Neural progenitor cell (in vitro differentiated cells): ENCODE results near the gene PKD2L2. TPM values are rescaled to one million over a fixed set of nuclear protein-coding genes. Genes with fewer than 3 reads are reported as not detected.

Experiments used
- DNase-seq: peaks from one replicate; pipeline ENCODE4 v3.0.0-alpha.2; 2016; ENCODE audit warnings: low spot score
- H2AFZ ChIP-seq: fragments of 200-600 bp; sonication (generic); replicated peaks from 2 replicates; pipeline ENCODE4 v1.6.1; 2016; ENCODE audit warnings: antibody characterized with exemption
- H3F3A ChIP-seq: fragments of 200-600 bp; sonication (generic); 2 replicates; pipeline ENCODE4 v1.6.1; 2016; ENCODE audit warnings: antibody characterized with exemption, low read depth
- H3K27ac ChIP-seq: fragments of 200-600 bp; sonication (generic); 2 replicates; pipeline ENCODE4 v1.5.1; 2016; ENCODE audit warnings: mild to moderate bottlenecking
- H3K27me3 ChIP-seq: fragments of 200-600 bp; sonication (generic); 2 replicates; pipeline ENCODE4 v1.6.1; 2016; ENCODE audit warnings: mild to moderate bottlenecking, moderate library complexity
- H3K36me3 ChIP-seq: fragments of 200-600 bp; sonication (generic); 2 replicates; pipeline ENCODE4 v1.5.1; 2016
- H3K4me1 ChIP-seq: fragments of 200-600 bp; sonication (generic); 2 replicates; pipeline ENCODE4 v1.6.1; 2016; ENCODE audit warnings: mixed run types
- H3K4me2 ChIP-seq: fragments of 200-600 bp; sonication (generic); 2 replicates; pipeline ENCODE4 v1.6.1; 2016
- H3K4me3 ChIP-seq: fragments of 200-600 bp; sonication (generic); 2 replicates; pipeline ENCODE4 v1.5.1; 2016
- H3K79me2 ChIP-seq: fragments of 200-600 bp; sonication (generic); 2 replicates; pipeline ENCODE4 v1.6.1; 2016; ENCODE audit warnings: low read depth
- H3K9ac ChIP-seq: fragments of 200-600 bp; sonication (generic); 2 replicates; pipeline ENCODE4 v1.6.1; 2016
- H3K9me3 ChIP-seq: fragments of 200-600 bp; sonication (generic); 2 replicates; pipeline ENCODE4 v1.5.1; 2016; ENCODE audit warnings: low read depth
- H4K20me1 ChIP-seq: fragments of 200-600 bp; sonication (generic); 2 replicates; pipeline ENCODE4 v1.6.1; 2016; ENCODE audit warnings: low read depth
- H3K27ac Mint-ChIP-seq: 3 replicates; pipeline ENCODE4 v1.8.0; 2021; ENCODE audit warnings: mixed read lengths
- H3K27me3 Mint-ChIP-seq: 2 replicates; pipeline ENCODE4 v1.8.0; 2022; ENCODE audit warnings: low read depth, mild to moderate bottlenecking, inconsistent platforms, moderate library complexity, mixed read lengths; ENCODE audit not compliant: insufficient read depth
- H3K36me3 Mint-ChIP-seq: 3 replicates; pipeline ENCODE4 v1.8.0; 2021; ENCODE audit warnings: mixed read lengths
- H3K4me1 Mint-ChIP-seq: 3 replicates; pipeline ENCODE4 v1.8.0; 2021; ENCODE audit warnings: mixed read lengths
- H3K4me3 Mint-ChIP-seq: 3 replicates; pipeline ENCODE4 v1.8.0; 2021; ENCODE audit warnings: mild to moderate bottlenecking, moderate library complexity, mixed read lengths
- H3K9me3 Mint-ChIP-seq: 3 replicates; pipeline ENCODE4 v1.8.0; 2020; ENCODE audit warnings: mixed read lengths
- CTCF ChIP-seq: fragments of 200-600 bp; sonication (generic); IDR thresholded peaks from 2 replicates; pipeline ENCODE4 v1.5.1; 2017; ENCODE audit warnings: antibody characterized with exemption, mild to moderate bottlenecking
- EZH2 ChIP-seq: fragments of 200-600 bp; sonication (generic); IDR thresholded peaks from 2 replicates; pipeline ENCODE4 v1.6.1; 2017; ENCODE audit warnings: antibody characterized with exemption, mild to moderate bottlenecking, moderate library complexity
- EZH2phosphoT487 ChIP-seq: fragments of 200-600 bp; sonication (generic); IDR thresholded peaks from 2 replicates; pipeline ENCODE4 v1.6.1; 2017; ENCODE audit warnings: antibody characterized with exemption
- total RNA-seq: library from RNA; depleted of rRNA; stranded (reverse); fragments of >200 nt; gene quantifications from 2 replicates; pipeline ENCODE4 v1.2.3, GENCODE V29; 2015; ENCODE audit warnings: low replicate concordance

The PKD2L2 gene
- total RNA-seq, 1 donor from 2014 or later: not detected

GRCh38 chr5:137975208-137975607 is 86.0 kb downstream of the PKD2L2 start:
- Mint-ChIP-seq H3K27ac (no peak overlapping the region), H3K4me1 (no peaks in the 10 kb centered on the region), H3K4me3 (no peak overlapping the region), H3K36me3 (peaks cover 43% of the 10 kb centered on the region), H3K27me3 (no peaks in the 10 kb centered on the region), H3K9me3 (peaks cover 8% of the 10 kb centered on the region)
- TF ChIP-seq EZH2phosphoT487: no peak
- TF ChIP-seq EZH2: no peak
- TF ChIP-seq CTCF: no peak
- Histone ChIP-seq H3K4me1 (no peaks in the 10 kb centered on the region), H3K4me2 (no peak overlapping the region), H3K36me3 (peaks cover 16% of the 10 kb centered on the region), H3K79me2 (no peaks in the 10 kb centered on the region), H2AFZ (no peak overlapping the region), H3K27me3 (no peaks in the 10 kb centered on the region), H3K27ac (no peak overlapping the region), H3K9me3 (no peaks in the 10 kb centered on the region), H3F3A (no peaks in the 10 kb centered on the region), H4K20me1 (no peaks in the 10 kb centered on the region), H3K9ac (no peak overlapping the region), H3K4me3 (no peak overlapping the region)
- no peak for DNase-seq

- no peaks in the 10 kb centered on the region for H3K4me1 Mint-ChIP-seq
- peaks cover 2% of the 10 kb centered on the region for H3K36me3 Mint-ChIP-seq
Observed at GRCh38 chr5:137989419-137989818, 100.2 kb downstream of the PKD2L2 start.

More at GRCh38 chr5:137989419-137989818, 100.2 kb downstream of the PKD2L2 start:
- Mint-ChIP-seq H3K4me3 (no peak overlapping the region), H3K9me3 (no peaks in the 10 kb centered on the region), H3K27me3 (peaks cover 2% of the 10 kb centered on the region), H3K27ac (no peak overlapping the region)
- DNase-seq: no peak
- Histone ChIP-seq H2AFZ (no peak overlapping the region), H3K4me1 (no peaks in the 10 kb centered on the region), H3K9me3 (no peaks in the 10 kb centered on the region), H3K4me2 (no peak overlapping the region), H3K4me3 (no peak overlapping the region), H3K36me3 (peaks cover 17% of the 10 kb centered on the region), H3K79me2 (peaks cover 31% of the 10 kb centered on the region), H3K27ac (peak overlapping the region; percentile 14), H3K9ac (no peak overlapping the region), H4K20me1 (no peaks in the 10 kb centered on the region), H3K27me3 (no peaks in the 10 kb centered on the region), H3F3A (no peaks in the 10 kb centered on the region)
- TF ChIP-seq CTCF (no peak), EZH2 (no peak), EZH2phosphoT487 (no peak)

Other genes with a start within 250 kb of the PKD2L2 start
- 17.2 and 26.8 TPM in 2 replicates for gene KLHL3, start 153.4 kb upstream of the PKD2L2 start, total RNA-seq
- 49.8 and 71.4 TPM in 2 replicates for gene HNRNPA0, start 135.1 kb upstream of the PKD2L2 start, total RNA-seq
- not detected in 2 replicates for gene MYOT, start 21.6 kb upstream of the PKD2L2 start, total RNA-seq
- gene FAM13B, start 143.6 kb downstream of the PKD2L2 start, total RNA-seq: 25.4 and 41.7 TPM in 2 replicates
- gene WNT8A, start 194.6 kb downstream of the PKD2L2 start, total RNA-seq: 0.25 TPM in 1 of 2 replicates, not detected in the other
- gene NME5, start 250.0 kb downstream of the PKD2L2 start, total RNA-seq: 6.7 and 8.0 TPM in 2 replicates